ENCODE data around the gene KIF5B. TPM values are rescaled to one million over a fixed set of nuclear protein-coding genes. Genes with fewer than 3 reads are reported as not detected.

The KIF5B gene
- total and polyA plus RNA-seq, 4 donors, result 37.6 to 121 (median 68.0) TPM

GRCh38 chr10:32065856-32066255 is 9.6 kb upstream of the KIF5B start:
- H3K36me3 ChIP-seq (ENCODE audit: control insufficient read depth in 4 of 4, insufficient read depth in 4 of 4, low read length in 4 of 4), result no peaks in the 10 kb centered on the region
- ATAC-seq (ENCODE audit: insufficient read depth, low FRiP score), result peak; percentile 47

DNA sequence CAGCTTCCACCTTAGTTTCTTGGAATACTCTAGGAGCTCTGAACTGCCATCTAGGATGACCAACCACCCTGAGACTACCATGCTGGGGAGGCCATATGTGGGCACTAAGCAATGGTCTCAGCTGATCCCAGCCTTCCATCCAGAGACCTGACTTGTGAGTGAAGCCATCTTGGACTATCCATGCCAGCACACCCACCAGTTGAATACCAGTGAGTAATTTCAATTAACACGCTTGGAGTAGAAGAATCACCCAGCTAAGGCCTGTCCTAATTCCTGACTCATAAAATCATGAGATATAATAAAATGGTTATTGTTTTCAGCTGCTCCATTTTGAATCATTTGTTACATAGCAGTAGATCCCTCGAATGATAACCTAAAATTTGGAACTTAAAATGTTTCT is 5.2 kb upstream of the KIF5B start:
- Histone ChIP-seq H3K27me3 (ENCODE audit: control insufficient read depth in 3 of 3, insufficient read depth in 3 of 3, low read length in 2 of 3) (no peaks in the 10 kb centered on the region), H3K9ac (ENCODE audit: insufficient read depth in 1 of 2, low read length in 2 of 2) (no peak overlapping the region), H3K4me3 (no peak overlapping the region), H3K36me3 (ENCODE audit: control insufficient read depth in 4 of 4, insufficient read depth in 4 of 4, low read length in 4 of 4) (no peaks in the 10 kb centered on the region), H3K4me1 (ENCODE audit: control insufficient read depth in 5 of 5, insufficient read depth in 5 of 5, low read length in 5 of 5) (peaks cover 0 to 8% (median 0%) of the 10 kb centered on the region in 5 donors), H3K9me3 (ENCODE audit: control insufficient read depth in 4 of 4, insufficient read depth in 3 of 4, low read length in 3 of 4) (no peaks in the 10 kb centered on the region), H3K27ac (ENCODE audit: low read depth in 1 of 2, low read length in 1 of 2) (no peak overlapping the region)
- no peak for ATAC-seq (ENCODE audit: insufficient read depth, low FRiP score)
- TF ChIP-seq, protein P1, sequence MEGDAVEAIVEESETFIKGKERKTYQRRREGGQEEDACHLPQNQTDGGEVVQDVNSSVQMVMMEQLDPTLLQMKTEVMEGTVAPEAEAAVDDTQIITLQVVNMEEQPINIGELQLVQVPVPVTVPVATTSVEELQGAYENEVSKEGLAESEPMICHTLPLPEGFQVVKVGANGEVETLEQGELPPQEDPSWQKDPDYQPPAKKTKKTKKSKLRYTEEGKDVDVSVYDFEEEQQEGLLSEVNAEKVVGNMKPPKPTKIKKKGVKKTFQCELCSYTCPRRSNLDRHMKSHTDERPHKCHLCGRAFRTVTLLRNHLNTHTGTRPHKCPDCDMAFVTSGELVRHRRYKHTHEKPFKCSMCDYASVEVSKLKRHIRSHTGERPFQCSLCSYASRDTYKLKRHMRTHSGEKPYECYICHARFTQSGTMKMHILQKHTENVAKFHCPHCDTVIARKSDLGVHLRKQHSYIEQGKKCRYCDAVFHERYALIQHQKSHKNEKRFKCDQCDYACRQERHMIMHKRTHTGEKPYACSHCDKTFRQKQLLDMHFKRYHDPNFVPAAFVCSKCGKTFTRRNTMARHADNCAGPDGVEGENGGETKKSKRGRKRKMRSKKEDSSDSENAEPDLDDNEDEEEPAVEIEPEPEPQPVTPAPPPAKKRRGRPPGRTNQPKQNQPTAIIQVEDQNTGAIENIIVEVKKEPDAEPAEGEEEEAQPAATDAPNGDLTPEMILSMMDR (IDR thresholded peaks at IDR 0.05; ENCODE audit: control extremely low read depth, extremely low read depth), result no peak
- 94 to 95% methylated on average over 2 of the region's 2 CpGs for WGBS, 2 donors
- DNase-seq, result no peak

More at GRCh38 chr10:32065856-32066255, 9.6 kb upstream of the KIF5B start:
- Histone ChIP-seq H3K4me1 (ENCODE audit: control insufficient read depth in 5 of 5, insufficient read depth in 5 of 5, low read length in 5 of 5) (peaks cover 0 to 2% (median 0%) of the 10 kb centered on the region in 5 donors), H3K9ac (ENCODE audit: insufficient read depth in 1 of 2, low read length in 2 of 2) (no peak overlapping the region), H3K27ac (ENCODE audit: low read depth in 1 of 2, low read length in 1 of 2) (no peak overlapping the region), H3K27me3 (ENCODE audit: control insufficient read depth in 3 of 3, insufficient read depth in 3 of 3, low read length in 2 of 3) (no peaks in the 10 kb centered on the region), H3K4me3 (no peak overlapping the region), H3K9me3 (ENCODE audit: control insufficient read depth in 4 of 4, insufficient read depth in 3 of 4, low read length in 3 of 4) (no peaks in the 10 kb centered on the region)
- TF ChIP-seq, protein P1 (IDR thresholded peaks at IDR 0.05; ENCODE audit: control extremely low read depth, extremely low read depth), result no peak
- peak in 2 of 3 donors; percentile 29 to 65 for DNase-seq
- 21 to 37% methylated on average over 4 of the region's 4 CpGs for WGBS, 2 donors

GRCh38 chr10:32060347-32060746 is 4.1 kb upstream of the KIF5B start:
- WGBS, 2 donors, result 54 to 70% methylated on average over 4 of the region's 4 CpGs

More at GRCh38 chr10:32060347-32060746, 4.1 kb upstream of the KIF5B start:
- no peaks in the 10 kb centered on the region for H3K9me3 ChIP-seq (ENCODE audit: control insufficient read depth in 4 of 4, insufficient read depth in 3 of 4, low read length in 3 of 4)
- H3K4me3 ChIP-seq, result no peak overlapping the region
- H3K27me3 ChIP-seq (ENCODE audit: control insufficient read depth in 3 of 3, insufficient read depth in 3 of 3, low read length in 2 of 3), result no peaks in the 10 kb centered on the region
- TF ChIP-seq, protein P1 (IDR thresholded peaks at IDR 0.05; ENCODE audit: control extremely low read depth, extremely low read depth), result no peak
- no peak for ATAC-seq (ENCODE audit: insufficient read depth, low FRiP score)
- no peak overlapping the region for H3K9ac ChIP-seq (ENCODE audit: insufficient read depth in 1 of 2, low read length in 2 of 2)
- peaks cover 0 to 8% (median 0%) of the 10 kb centered on the region in 5 donors for H3K4me1 ChIP-seq (ENCODE audit: control insufficient read depth in 5 of 5, insufficient read depth in 5 of 5, low read length in 5 of 5)
- DNase-seq, result no peak
- H3K36me3 ChIP-seq (ENCODE audit: control insufficient read depth in 4 of 4, insufficient read depth in 4 of 4, low read length in 4 of 4), result no peaks in the 10 kb centered on the region
- no peak overlapping the region for H3K27ac ChIP-seq (ENCODE audit: low read depth in 1 of 2, low read length in 1 of 2)

Measured in lung (tissue), 12 donors.